GM20000 (cell line): ENCODE data around the gene THAP12.
A peak's percentile ranks its signal among the peaks of the same experiment; 100 is the strongest.

ENCODE experiments used
- DNase-seq: peaks from one replicate; pipeline ENCODE4 v3.0.0; 2012; ENCODE audit warnings: low spot score
- CTCF ChIP-seq: IDR thresholded peaks from 2 replicates; pipeline ENCODE4 v1.5.1; 2012; ENCODE audit warnings: mild to moderate bottlenecking, control low read depth; ENCODE audit errors: extremely low read depth, missing control alignments

The THAP12 gene

GRCh38 chr11:76392870-76393269, 11.9 kb upstream of the THAP12 start:
- no peak for DNase-seq
- TF ChIP-seq CTCF = no peak

- DNase-seq = no peak
- no peak for TF ChIP-seq CTCF
These were observed 11.0 kb upstream of the THAP12 start for GRCh38 chr11:76391811-76392475.

- no peak for DNase-seq
- TF ChIP-seq CTCF = no peak
These were observed 10.1 kb upstream of the THAP12 start for GRCh38 chr11:76391021-76391420.

- no peak for TF ChIP-seq CTCF
- no peak for DNase-seq
These were observed 7.5 kb upstream of the THAP12 start for GRCh38 chr11:76388408-76388807.

GRCh38 chr11:76385903-76386302, 5.0 kb upstream of the THAP12 start:
- DNase-seq = no peak
- no peak for TF ChIP-seq CTCF

GRCh38 chr11:76382209-76382608, 1.3 kb upstream of the THAP12 start:
- no peak for DNase-seq
- no peak for TF ChIP-seq CTCF

- TF ChIP-seq CTCF = no peak
- peak; percentile 60 for DNase-seq
These were observed 564 bp downstream of the THAP12 start for GRCh38 chr11:76380159-76380976.
